GM12878 (cell line): Measurements from ENCODE around the gene TFRC. TPM values are rescaled to one million over a fixed set of nuclear protein-coding genes. Genes with fewer than 3 reads are reported as not detected.
A peak's percentile ranks its signal among the peaks of the same experiment; 100 is the strongest.

Source experiments
- CHD2 ChIP-seq: IDR thresholded peaks from 2 replicates; pipeline ENCODE4 v1.6.1; 2011; ENCODE audit warnings: low read depth, low read length, improper control_type of control experiment, borderline replicate concordance
- CUX1 ChIP-seq: IDR thresholded peaks from 2 replicates; pipeline ENCODE4 v1.6.1; 2012; ENCODE audit warnings: improper control_type of control experiment, low read depth, low read length; ENCODE audit not compliant: insufficient replicate concordance
- EGR1 ChIP-seq, 2 experiments: IDR thresholded peaks; 1 replicate in 1 of 2; 2 replicates in 1 of 2; pipeline ENCODE4 v1.6.1; 2011 to 2012; ENCODE audit warnings: low read depth in 2 of 2, low read length in 2 of 2, borderline replicate concordance in 1 of 2, mild to moderate bottlenecking in 1 of 2, moderate library complexity in 1 of 2
- ETV6 ChIP-seq, 2 experiments: fragments of 450-650 bp in 1 of 2; IDR thresholded peaks in 1 of 2; conservative IDR thresholded peaks in 1 of 2; 2 replicates each; pipeline ENCODE4 v1.6.1; 2014; ENCODE audit warnings: antibody characterized with exemption in 1 of 2, borderline replicate concordance in 1 of 2, low read depth in 1 of 2, mild to moderate bottlenecking in 1 of 2, moderate library complexity in 1 of 2
- EZH2 ChIP-seq: IDR thresholded peaks from 2 replicates; pipeline ENCODE4 v1.6.1; 2012; ENCODE audit warnings: low read depth, mild to moderate bottlenecking, control low read depth, inconsistent platforms, low read length, borderline replicate concordance; ENCODE audit not compliant: control insufficient read depth
- GABPA ChIP-seq: IDR thresholded peaks from 2 replicates; pipeline ENCODE4 v1.6.1; 2014; ENCODE audit warnings: antibody characterized with exemption, low read depth, mild to moderate bottlenecking, inconsistent platforms
- GATAD2B ChIP-seq: fragments of 450-650 bp; conservative IDR thresholded peaks from 2 replicates; pipeline ENCODE4 v1.6.1; 2017; ENCODE audit warnings: low read depth, mild to moderate bottlenecking, moderate library complexity
- HDAC6 ChIP-seq: fragments of 200-600 bp; sonication (generic); IDR thresholded peaks from one replicate; pipeline ENCODE4 v1.8.0; 2017; ENCODE audit warnings: antibody characterized with exemption; ENCODE audit not compliant: unreplicated experiment
- IKZF1 ChIP-seq: fragments of 450-650 bp; conservative IDR thresholded peaks from 2 replicates; pipeline ENCODE4 v1.6.1; 2017; ENCODE audit warnings: antibody characterized with exemption, mild to moderate bottlenecking
- MTA2 ChIP-seq: fragments of 450-650 bp; IDR thresholded peaks from 2 replicates; pipeline ENCODE4 v1.6.1; 2016; ENCODE audit warnings: low read depth, mild to moderate bottlenecking, moderate library complexity
- MYB ChIP-seq: fragments of 150-350 bp; IDR thresholded peaks from 2 replicates; pipeline ENCODE4 v1.6.1; 2014; ENCODE audit warnings: mild to moderate bottlenecking, low read depth, low read length, borderline replicate concordance
- NRF1 ChIP-seq: conservative IDR thresholded peaks from 2 replicates; pipeline ENCODE4 v1.6.1; 2011; ENCODE audit warnings: mild to moderate bottlenecking, low read depth, low read length, improper control_type of control experiment
- PKNOX1 ChIP-seq: fragments of 450-650 bp; IDR thresholded peaks from 2 replicates; pipeline ENCODE4 v1.6.1; 2016; ENCODE audit warnings: mild to moderate bottlenecking
- RAD21 ChIP-seq: IDR thresholded peaks from 2 replicates; pipeline ENCODE4 v1.6.1; 2011; ENCODE audit warnings: mild to moderate bottlenecking, low read depth, low read length, moderate library complexity; ENCODE audit not compliant: insufficient read depth
- RELA ChIP-seq: fragments of 450-650 bp; IDR thresholded peaks from 2 replicates; pipeline ENCODE4 v1.8.0; 2014; ENCODE audit warnings: borderline replicate concordance; ENCODE audit not compliant: partially characterized antibody
- SMAD5 ChIP-seq: IDR thresholded peaks from 2 replicates; pipeline ENCODE4 v1.6.1; 2016; ENCODE audit warnings: antibody characterized with exemption, low read depth
- SMARCA5 ChIP-seq: fragments of 450-650 bp; IDR thresholded peaks from 2 replicates; pipeline ENCODE4 v1.6.1; 2017; ENCODE audit warnings: mild to moderate bottlenecking
- SMC3 ChIP-seq: IDR thresholded peaks from 2 replicates; pipeline ENCODE4 v1.6.1; 2011; ENCODE audit warnings: low read length, improper control_type of control experiment, borderline replicate concordance
- ZBED1 ChIP-seq: IDR thresholded peaks from 2 replicates; pipeline ENCODE4 v1.6.1; 2016; ENCODE audit warnings: borderline replicate concordance
- ZBTB4 ChIP-seq: fragments of 450-650 bp; formaldehyde crosslinking; IDR thresholded peaks from 2 replicates; pipeline ENCODE4 v1.4.0; 2022; ENCODE audit warnings: mild to moderate bottlenecking, moderate library complexity
- polyA plus RNA-seq, 11 experiments: library from polyadenylated mRNA; depleted of rRNA in 4 of 11; unstranded in 6 of 11; stranded (reverse) in 5 of 11; fragments of >200 nt; fragmentation: Nextera tagmentation in 4 of 11; fragmentation: Illumina TruSeq in 1 of 11; extraction: Ambion mirVana in 4 of 11; extraction: Trizol in 1 of 11; gene quantifications; 1 replicate in 1 of 11; 2 replicates in 10 of 11; pipeline versions ENCODE4 v1.2.1 to v1.2.3, GENCODE V29; 2011 to 2016; ENCODE audit warnings: inconsistent platforms in 2 of 11, missing spikeins in 2 of 11, low read depth in 1 of 11
- total RNA-seq, 4 experiments: library from RNA; depleted of rRNA in 3 of 4; stranded (reverse); fragments of >200 nt in 3 of 4; fragmentation: Illumina TruSeq in 1 of 4; extraction: Trizol in 1 of 4; gene quantifications; 2 replicates each; pipeline versions ENCODE4 v1.2.1 to v1.2.3, GENCODE V29; 2013 to 2021

Gene TFRC
- total and polyA plus RNA-seq, 10 of the 15 experiments (the other 5 are each of a cell fraction or from before 2014, with no cell fraction given), result 123 to 526 (median 316) TPM

DNA sequence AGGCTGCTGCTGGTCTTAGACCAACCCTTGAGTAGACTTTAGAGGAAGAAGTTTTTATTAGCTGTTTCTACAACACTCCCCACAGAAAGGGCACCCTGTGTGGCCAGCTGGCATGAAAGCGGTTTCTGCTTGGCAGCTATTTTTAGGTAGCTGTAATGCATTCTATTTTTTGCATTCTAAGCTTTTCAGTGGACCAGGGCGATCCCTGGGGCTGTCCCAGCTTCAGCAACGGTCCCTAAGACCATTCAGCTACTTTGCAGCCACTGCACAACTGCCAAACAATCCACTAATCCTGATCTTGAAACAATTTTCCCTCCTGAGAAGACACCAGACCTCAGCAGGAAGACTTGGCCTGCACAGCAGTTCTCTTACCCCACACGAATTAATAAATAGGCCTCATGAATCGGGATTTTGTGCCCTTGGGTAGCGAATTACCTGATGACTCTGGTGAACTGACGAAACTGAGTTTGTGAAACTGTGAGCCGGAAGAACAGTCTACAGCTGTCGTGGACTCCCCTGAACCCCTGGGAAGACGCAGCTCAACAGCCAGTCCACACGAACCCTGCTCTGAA is 14.6 kb upstream of the TFRC start (continued):
- no peak; the same call in 1 of the 2 replicates for TF ChIP-seq ZBED1
- no peak for TF ChIP-seq NRF1
- TF ChIP-seq CHD2, result no peak
- TF ChIP-seq ZBTB4 (CRISPR knock-in tag), result no peak
- TF ChIP-seq SMARCA5, result no peak
- no peak for TF ChIP-seq CUX1
- TF ChIP-seq EZH2, result no peak
- no peak for TF ChIP-seq GABPA
- no peak for TF ChIP-seq PKNOX1
- TF ChIP-seq IKZF1, result peak; percentile 72
- TF ChIP-seq ETV6 (conservative IDR thresholded peaks at IDR 0.05 in 1 of 2, IDR thresholded peaks at IDR 0.05 in 1 of 2; ENCODE audit: borderline replicate concordance in 1 of 2, low read depth in 1 of 2), result peak in 1 of 2 experiments; percentile 73; a peak in 1 of 4 replicates
- TF ChIP-seq SMAD5, result no peak
- TF ChIP-seq SMC3, result no peak; the same call in 1 of the 2 replicates
- no peak for TF ChIP-seq RAD21
- no peak; the same call in 1 of the 2 replicates for TF ChIP-seq GATAD2B
- no peak for TF ChIP-seq EGR1 (IDR thresholded peaks at IDR 0.05; ENCODE audit: borderline replicate concordance in 1 of 2, low read depth in 2 of 2, low read length in 2 of 2)
- TF ChIP-seq HDAC6, result no peak
- peak; percentile 59; the same call in 1 of the 2 replicates for TF ChIP-seq MTA2
- no peak for TF ChIP-seq MYB
- no peak for TF ChIP-seq RELA
